ENCODE measurements around the gene PLPPR5.
"Not testable (repeated sequence)": the region's sequence is repeated elsewhere in the genome, so short reads cannot be mapped to it uniquely, and the experiment has no call there.

The PLPPR5 gene

GRCh38 chr1:98919211-98919610 lies 85.5 kb downstream of the PLPPR5 start:
- DNase-seq = no peak

GRCh38 chr1:98914547-98914946 lies 90.1 kb downstream of the PLPPR5 start:
- no peak for DNase-seq

- peak in 1 of 51 donors; percentile 7 for DNase-seq
Measured at GRCh38 chr1:98910827-98911226, 93.8 kb downstream of the PLPPR5 start.

- no peak for DNase-seq
Measured at GRCh38 chr1:98908980-98909379, 95.7 kb downstream of the PLPPR5 start.

- DNase-seq = no peak
Measured at GRCh38 chr1:98906809-98907208, 97.9 kb downstream of the PLPPR5 start.

- no peak for DNase-seq
Measured at GRCh38 chr1:98906361-98906760, 98.3 kb downstream of the PLPPR5 start.

GRCh38 chr1:98904684-98905083 lies 100.0 kb downstream of the PLPPR5 start:
- no peak for DNase-seq

GRCh38 chr1:98903726-98904125 lies 100.9 kb downstream of the PLPPR5 start:
- DNase-seq = no peak

GRCh38 chr1:98903261-98903660 lies 101.4 kb downstream of the PLPPR5 start:
- DNase-seq = no peak

GRCh38 chr1:98898940-98899339 lies 105.7 kb downstream of the PLPPR5 start:
- no peak for DNase-seq

- no peak for DNase-seq
Measured at GRCh38 chr1:98897479-98897878, 107.2 kb downstream of the PLPPR5 start.

- no peak for DNase-seq
Measured at GRCh38 chr1:98896711-98897445, 107.8 kb downstream of the PLPPR5 start.

GRCh38 chr1:98893371-98893770 lies 111.3 kb downstream of the PLPPR5 start:
- no peak for DNase-seq

- no peak for DNase-seq
Measured at GRCh38 chr1:98888869-98889268, 115.8 kb downstream of the PLPPR5 start.

- no peak for DNase-seq
Measured at GRCh38 chr1:98887507-98887906, 117.2 kb downstream of the PLPPR5 start.

GRCh38 chr1:98884864-98885263 lies 119.8 kb downstream of the PLPPR5 start:
- no peak for DNase-seq

GRCh38 chr1:98881901-98882300 lies 122.8 kb downstream of the PLPPR5 start:
- DNase-seq = no peak

- DNase-seq = not testable (repeated sequence)
Measured at GRCh38 chr1:98881234-98881633, 123.4 kb downstream of the PLPPR5 start.

GRCh38 chr1:98874828-98875227 lies 129.8 kb downstream of the PLPPR5 start:
- no peak for DNase-seq

GRCh38 chr1:98870959-98871903 lies 133.4 kb downstream of the PLPPR5 start:
- DNase-seq = no peak

GRCh38 chr1:98865796-98866195 lies 138.9 kb downstream of the PLPPR5 start:
- no peak for DNase-seq

- no peak for DNase-seq
Measured at GRCh38 chr1:98860329-98860728, 144.3 kb downstream of the PLPPR5 start.

GRCh38 chr1:98854137-98854536 lies 150.5 kb downstream of the PLPPR5 start:
- DNase-seq = no peak

Data from hypothalamus (tissue), 51 donors.